Right lobe of liver (tissue), 6 donors: ENCODE results near the gene LIG3. TPM values are rescaled to one million over a fixed set of nuclear protein-coding genes. Genes with fewer than 3 reads are reported as not detected.
"Not testable (repeated sequence)": the region's sequence is repeated elsewhere in the genome, so short reads cannot be mapped to it uniquely, and the experiment has no call there.

ENCODE experiments used
- ATAC-seq, 4 donors: fragments of 200-7000 bp; cut with Tn5 transposase; one replicate each; pipeline ENCODE4 v1.9.1; 2020; ENCODE audit warnings: mild to moderate bottlenecking in 4 of 4, moderate library complexity in 4 of 4
- DNase-seq, 3 donors: peaks; one replicate each; pipeline ENCODE4 v3.0.0-alpha.2; 2020
- H3K27ac ChIP-seq, 3 donors: fragments of 200-600 bp; one replicate each; pipeline ENCODE4 v1.8.0; 2022
- H3K27me3 ChIP-seq, 2 donors: fragments of 200-600 bp; one replicate each; pipeline ENCODE4 v1.8.0; 2022
- H3K36me3 ChIP-seq, 4 donors: fragments of 200-600 bp; sonication (generic) in 1 of 4; one replicate each; pipeline versions ENCODE4 v1.5.1 to v1.8.0; 2017 to 2022; ENCODE audit warnings: control low read depth in 1 of 4
- H3K4me1 ChIP-seq, 4 donors: fragments of 200-600 bp; sonication (generic) in 1 of 4; one replicate each; pipeline versions ENCODE4 v1.5.1 to v1.8.0; 2017 to 2022; ENCODE audit warnings: control low read depth in 1 of 4
- H3K4me3 ChIP-seq, 3 donors: fragments of 200-600 bp; one replicate each; pipeline ENCODE4 v1.8.0; 2022
- H3K9me3 ChIP-seq, 4 donors: fragments of 200-600 bp; sonication (generic) in 1 of 4; one replicate each; pipeline versions ENCODE4 v1.5.1 to v1.8.0; 2017 to 2022; ENCODE audit warnings: control low read depth in 1 of 4
- CTCF ChIP-seq, 4 donors: fragments of 200-600 bp in 3 of 4; fragments of 450-650 bp in 1 of 4; IDR thresholded peaks; one replicate each; pipeline versions ENCODE4 v1.5.1 to v1.8.0; 2016 to 2022; ENCODE audit warnings: antibody characterized with exemption in 4 of 4, mild to moderate bottlenecking in 2 of 4
- POLR2A ChIP-seq: fragments of 450-650 bp; IDR thresholded peaks from one replicate; pipeline ENCODE4 v1.6.1; 2017; ENCODE audit warnings: antibody characterized with exemption, mild to moderate bottlenecking
- WGBS: methylation state at CpG from one replicate; pipeline ENCODE4 v1.1.6; 2018; ENCODE audit warnings: low coverage, low lambda C conversion rate; ENCODE audit not compliant: insufficient coverage; ENCODE audit errors: missing lambda C conversion rate; 5-methylcytosine and 5-hydroxymethylcytosine counted together
- intact Hi-C, 2 donors: fragments of 100-400 bp; cut with DNase I; formaldehyde crosslinking; loops; one replicate each; pipeline versions ENCODE4 v1.11.2 to v1.14.1; 2022
- total RNA-seq, 6 experiments: library from RNA; depleted of rRNA in 2 of 6; stranded (reverse); fragments of >200 nt in 2 of 6; fragmentation: NEBNext Ultra II Directional in 3 of 6; extraction: Animal tissue kit (Norgen Biotek cat#: 25700) in 3 of 6; gene quantifications; one replicate each; pipeline versions ENCODE4 v1.1.0 to v1.2.4, GENCODE V29; 2016 to 2023
- donor health status: DM: no; HTN: yes; CAD: no.
- donor health status: DM: no; HTN: no; CAD: no.
- donor health status: DM: no; HTN: no; CAD: no.
- donor health status: DM: no; HTN: yes; CAD: no.
- donor health status: DM: no; HTN: yes; CAD: no.

LIG3 gene
- total RNA-seq, 6 experiments from 2014 or later = 10.6 to 17.0 (median 12.2) TPM

GRCh38 chr17:35021520-35022380 is 41.4 kb downstream of the LIG3 start:
- Histone ChIP-seq H3K27ac (peak overlapping the region in 1 of 3 donors; percentile 49), H3K27me3 (no peaks in the 10 kb centered on the region), H3K4me1 (peaks cover 0 to 22% (median 11%) of the 10 kb centered on the region in 4 donors), H3K36me3 (peaks cover 0 to 70% (median 10%) of the 10 kb centered on the region in 4 donors), H3K4me3 (no peak overlapping the region), H3K9me3 (no peaks in the 10 kb centered on the region)
- no peak for DNase-seq
- no peak for ATAC-seq
- intact Hi-C loops = no loop called here
- TF ChIP-seq CTCF (IDR thresholded peaks at IDR 0.05) = no peak
- TF ChIP-seq POLR2A = no peak
- 83% methylated on average over 9 of the region's 11 CpGs for WGBS

GRCh38 chr17:35022536-35023063 is 42.3 kb downstream of the LIG3 start:
- peaks cover 0 to 22% (median 11%) of the 10 kb centered on the region in 4 donors for H3K4me1 ChIP-seq
- ATAC-seq (peak; percentile 97 to 98 (median 97)), DNase-seq (peak; percentile 77 to 80 (median 79))
- intact Hi-C loops = no loop called here
- peak; percentile 24 for TF ChIP-seq POLR2A
- peak in 1 of 4 donors; percentile 24 for TF ChIP-seq CTCF (IDR thresholded peaks at IDR 0.05)
- H3K36me3 ChIP-seq = peaks cover 0 to 62% (median 8%) of the 10 kb centered on the region in 4 donors
- no peaks in the 10 kb centered on the region for H3K9me3 ChIP-seq
- H3K4me3 ChIP-seq = no peak overlapping the region
- H3K27ac ChIP-seq = peak overlapping the region; percentile 5 to 49 (median 34)
- 15% methylated on average over 8 of the region's 8 CpGs for WGBS
- H3K27me3 ChIP-seq = no peaks in the 10 kb centered on the region

- Histone ChIP-seq H3K4me1 (peaks cover 0 to 22% (median 11%) of the 10 kb centered on the region in 4 donors), H3K4me3 (no peak overlapping the region), H3K27me3 (no peaks in the 10 kb centered on the region), H3K27ac (peak overlapping the region in 1 of 3 donors; percentile 5), H3K36me3 (peaks cover 0 to 58% (median 7%) of the 10 kb centered on the region in 4 donors), H3K9me3 (no peaks in the 10 kb centered on the region)
- 71% methylated on average over 3 of the region's 3 CpGs for WGBS
- TF ChIP-seq POLR2A (no peak), CTCF (IDR thresholded peaks at IDR 0.05) (no peak)
- ATAC-seq = no peak
- no peak for DNase-seq
- intact Hi-C loops = no loop called here
Measured at GRCh38 chr17:35023538-35023937, 43.2 kb downstream of the LIG3 start.

GRCh38 chr17:35025541-35025940 is 45.2 kb downstream of the LIG3 start:
- ATAC-seq = no peak

GRCh38 chr17:35028097-35028496 is 47.8 kb downstream of the LIG3 start:
- ATAC-seq, H3K4me1 ChIP-seq, H3K4me3 ChIP-seq, H3K27me3 ChIP-seq, DNase-seq, H3K27ac ChIP-seq, H3K9me3 ChIP-seq, intact Hi-C loops: not testable (repeated sequence)
- peaks cover 0 to 30% (median 8%) of the 10 kb centered on the region in 4 donors for H3K36me3 ChIP-seq
- 92% methylated on average over 2 of the region's 4 CpGs for WGBS

More at GRCh38 chr17:35025541-35025940, 45.2 kb downstream of the LIG3 start:
- no peaks in the 10 kb centered on the region for H3K9me3 ChIP-seq
- H3K36me3 ChIP-seq = peaks cover 0 to 40% (median 7%) of the 10 kb centered on the region in 4 donors
- H3K4me1 ChIP-seq = peaks cover 0 to 22% (median 11%) of the 10 kb centered on the region in 4 donors
- H3K27me3 ChIP-seq = no peaks in the 10 kb centered on the region
- DNase-seq = no peak
- WGBS = 85% methylated on average over 1 of the region's 1 CpG
- H3K27ac ChIP-seq = no peak overlapping the region
- no peak overlapping the region for H3K4me3 ChIP-seq
- no peak for TF ChIP-seq POLR2A
- intact Hi-C loops = no loop called here
